GM21723 (cell line): ENCODE results near the gene REV3L.
"Not testable (repeated sequence)": the region's sequence is repeated elsewhere in the genome, so short reads cannot be mapped to it uniquely, and the experiment has no call there.

ENCODE experiments used
- ATAC-seq: cut with Tn5 transposase; IDR thresholded peaks from one replicate; pipeline ENCODE4 v1.9.1; 2021; ENCODE audit warnings: mild to moderate bottlenecking, moderate library complexity; ENCODE audit not compliant: unreplicated experiment

The REV3L gene

GRCh38 chr6:111381123-111381522, 101.9 kb downstream of the REV3L start:
- ATAC-seq = no peak

- ATAC-seq = no peak
Observed at GRCh38 chr6:111379831-111380230, 103.2 kb downstream of the REV3L start.

GRCh38 chr6:111379302-111379701, 103.7 kb downstream of the REV3L start:
- ATAC-seq = no peak

- ATAC-seq = no peak
Observed at GRCh38 chr6:111377558-111378120, 105.4 kb downstream of the REV3L start.

GRCh38 chr6:111367393-111368088, 115.5 kb downstream of the REV3L start:
- peak; percentile 80 for ATAC-seq

GRCh38 chr6:111361648-111362047, 121.4 kb downstream of the REV3L start:
- ATAC-seq = no peak

- ATAC-seq = no peak
Observed at GRCh38 chr6:111358454-111358853, 124.6 kb downstream of the REV3L start.

GRCh38 chr6:111357705-111358104, 125.3 kb downstream of the REV3L start:
- ATAC-seq = no peak

GRCh38 chr6:111356551-111356950, 126.5 kb downstream of the REV3L start:
- ATAC-seq = no peak

GRCh38 chr6:111354758-111355555, 128.1 kb downstream of the REV3L start:
- ATAC-seq = no peak

GRCh38 chr6:111353912-111354462, 129.0 kb downstream of the REV3L start:
- ATAC-seq = no peak

GRCh38 chr6:111347589-111347988, 135.4 kb downstream of the REV3L start:
- ATAC-seq = no peak

GRCh38 chr6:111342913-111343312, 140.1 kb downstream of the REV3L start:
- ATAC-seq = no peak

GRCh38 chr6:111339294-111339693, 143.7 kb downstream of the REV3L start:
- peak; percentile 33 for ATAC-seq

- peak; percentile 99 for ATAC-seq
Observed at GRCh38 chr6:111338843-111339242, 144.2 kb downstream of the REV3L start.

GRCh38 chr6:111337829-111338236, 145.2 kb downstream of the REV3L start:
- no peak for ATAC-seq

- peak; percentile 77 for ATAC-seq
Observed at GRCh38 chr6:111329882-111330633, 153.0 kb downstream of the REV3L start.

- ATAC-seq = no peak
Observed at GRCh38 chr6:111326563-111326962, 156.5 kb downstream of the REV3L start.

- no peak for ATAC-seq
Observed at GRCh38 chr6:111322145-111322544, 160.9 kb downstream of the REV3L start.

GRCh38 chr6:111307950-111308349, 175.1 kb downstream of the REV3L start:
- ATAC-seq = not testable (repeated sequence)
